ENCODE results near the gene NEURL3. TPM values are rescaled to one million over a fixed set of nuclear protein-coding genes. Genes with fewer than 3 reads are reported as not detected.

The NEURL3 gene
- total RNA-seq, 1 experiment from 2014 or later, result not detected

- DNase-seq (ENCODE audit: low read depth, low spot score), result no peak
- in situ Hi-C loops (cut with HindIII; ENCODE audit: low pct_unique_long_range_greater_than_20kb, low sequenced_read_pairs), result loop anchor here (25.0 kb wide), 1 partner anchor 105 kb away; no protein-coding TSS in a partner anchor
These were observed 37.3 kb upstream of the NEURL3 start for GRCh38 chr2:96542357-96542977.

GRCh38 chr2:96541398-96542152 is 36.4 kb upstream of the NEURL3 start:
- in situ Hi-C loops (cut with HindIII; ENCODE audit: low pct_unique_long_range_greater_than_20kb, low sequenced_read_pairs), result loop anchor here (25.0 kb wide), 1 partner anchor 104 kb away; no protein-coding TSS in a partner anchor
- no peak for DNase-seq (ENCODE audit: low read depth, low spot score)

- no peak for DNase-seq (ENCODE audit: low read depth, low spot score)
- in situ Hi-C loops (cut with HindIII; ENCODE audit: low pct_unique_long_range_greater_than_20kb, low sequenced_read_pairs), result loop anchor here (25.0 kb wide), 1 partner anchor 103 kb away; no protein-coding TSS in a partner anchor
These were observed 35.0 kb upstream of the NEURL3 start for GRCh38 chr2:96540136-96540535.

- no peak for DNase-seq (ENCODE audit: low read depth, low spot score)
- in situ Hi-C loops (cut with HindIII; ENCODE audit: low pct_unique_long_range_greater_than_20kb, low sequenced_read_pairs), result loop anchor here (25.0 kb wide), 1 partner anchor 102 kb away; no protein-coding TSS in a partner anchor
These were observed 34.2 kb upstream of the NEURL3 start for GRCh38 chr2:96539215-96539920.

GRCh38 chr2:96538487-96539214 is 33.5 kb upstream of the NEURL3 start:
- no peak for DNase-seq (ENCODE audit: low read depth, low spot score)
- in situ Hi-C loops (cut with HindIII; ENCODE audit: low pct_unique_long_range_greater_than_20kb, low sequenced_read_pairs), result loop anchor here (25.0 kb wide), 1 partner anchor 101 kb away; no protein-coding TSS in a partner anchor

- in situ Hi-C loops (cut with HindIII; ENCODE audit: low pct_unique_long_range_greater_than_20kb, low sequenced_read_pairs), result loop anchor here (25.0 kb wide), 1 partner anchor 101 kb away; no protein-coding TSS in a partner anchor
- no peak for DNase-seq (ENCODE audit: low read depth, low spot score)
These were observed 32.8 kb upstream of the NEURL3 start for GRCh38 chr2:96537734-96538486.

- peak; percentile 38 for DNase-seq (ENCODE audit: low read depth, low spot score)
- in situ Hi-C loops (cut with HindIII; ENCODE audit: low pct_unique_long_range_greater_than_20kb, low sequenced_read_pairs), result loop anchor here (25.0 kb wide), 1 partner anchor 100 kb away; no protein-coding TSS in a partner anchor
These were observed 32.0 kb upstream of the NEURL3 start for GRCh38 chr2:96537066-96537733.

- in situ Hi-C loops (cut with HindIII; ENCODE audit: low pct_unique_long_range_greater_than_20kb, low sequenced_read_pairs), result loop anchor here (25.0 kb wide), 1 partner anchor 99 kb away; no protein-coding TSS in a partner anchor
- peak; percentile 83 for DNase-seq (ENCODE audit: low read depth, low spot score)
These were observed 31.4 kb upstream of the NEURL3 start, which contains the start of gene ARID5A for GRCh38 chr2:96536445-96537065. TSS of gene ARID5A (plus strand) at chr2:96536752. CDS start at chr2:96536827, 75 bp downstream.

- in situ Hi-C loops (cut with HindIII; ENCODE audit: low pct_unique_long_range_greater_than_20kb, low sequenced_read_pairs), result loop anchor here (25.0 kb wide), 1 partner anchor 98 kb away; no protein-coding TSS in a partner anchor
- no peak for DNase-seq (ENCODE audit: low read depth, low spot score)
These were observed 30.2 kb upstream of the NEURL3 start for GRCh38 chr2:96535331-96535730.

- in situ Hi-C loops (cut with HindIII; ENCODE audit: low pct_unique_long_range_greater_than_20kb, low sequenced_read_pairs), result loop anchor here (25.0 kb wide), 1 partner anchor 97 kb away; no protein-coding TSS in a partner anchor
- DNase-seq (ENCODE audit: low read depth, low spot score), result peak; percentile 9
These were observed 29.6 kb upstream of the NEURL3 start for GRCh38 chr2:96534701-96535181.

- no peak for DNase-seq (ENCODE audit: low read depth, low spot score)
- in situ Hi-C loops (cut with HindIII; ENCODE audit: low pct_unique_long_range_greater_than_20kb, low sequenced_read_pairs), result loop anchor here (25.0 kb wide), 1 partner anchor 97 kb away; no protein-coding TSS in a partner anchor
These were observed 29.0 kb upstream of the NEURL3 start for GRCh38 chr2:96534141-96534540.

- in situ Hi-C loops (cut with HindIII; ENCODE audit: low pct_unique_long_range_greater_than_20kb, low sequenced_read_pairs), result loop anchor here (25.0 kb wide), 1 partner anchor 96 kb away; no protein-coding TSS in a partner anchor
- peak; percentile 80 for DNase-seq (ENCODE audit: low read depth, low spot score)
These were observed 28.3 kb upstream of the NEURL3 start for GRCh38 chr2:96533292-96534073.

GRCh38 chr2:96532641-96533291 is 27.6 kb upstream of the NEURL3 start:
- in situ Hi-C loops (cut with HindIII; ENCODE audit: low pct_unique_long_range_greater_than_20kb, low sequenced_read_pairs), result loop anchor here (25.0 kb wide), 1 partner anchor 95 kb away; no protein-coding TSS in a partner anchor
- DNase-seq (ENCODE audit: low read depth, low spot score), result no peak

- in situ Hi-C loops (cut with HindIII; ENCODE audit: low pct_unique_long_range_greater_than_20kb, low sequenced_read_pairs), result loop anchor here (25.0 kb wide), 1 partner anchor 95 kb away; no protein-coding TSS in a partner anchor
These were observed 26.8 kb upstream of the NEURL3 start for GRCh38 chr2:96531872-96532505.

More at GRCh38 chr2:96531872-96532505, 26.8 kb upstream of the NEURL3 start:
- peak; percentile 88 for DNase-seq (ENCODE audit: low read depth, low spot score)
